T-helper 2 cell treated with Interferon-gamma antibody and Interleukin-4, amounts not matched to agents 5 μg/mL and 100 μg/mL, for 36 hours (primary cell): ENCODE data around the gene DPP6.

Experiments used
- DNase-seq: peaks from one replicate; pipeline ENCODE4 v3.0.0; 2021; ENCODE audit warnings: low spot score
- H3K27ac Mint-ChIP-seq: one replicate; pipeline ENCODE4 v1.8.0; 2021; ENCODE audit warnings: mild to moderate bottlenecking, mixed read lengths
- H3K27me3 Mint-ChIP-seq: one replicate; pipeline ENCODE4 v1.8.0; 2021; ENCODE audit warnings: low read depth, mixed read lengths
- H3K36me3 Mint-ChIP-seq: one replicate; pipeline ENCODE4 v1.8.0; 2021; ENCODE audit warnings: low read depth, mixed read lengths
- H3K4me1 Mint-ChIP-seq: one replicate; pipeline ENCODE4 v1.8.0; 2021; ENCODE audit warnings: low read depth, mixed read lengths
- H3K4me3 Mint-ChIP-seq: one replicate; pipeline ENCODE4 v1.8.0; 2022; ENCODE audit warnings: mild to moderate bottlenecking, moderate library complexity, mixed read lengths
- H3K9me3 Mint-ChIP-seq: one replicate; pipeline ENCODE4 v1.8.0; 2021; ENCODE audit warnings: mixed read lengths

DPP6 gene

GRCh38 chr7:154892459-154892858, 840.3 kb downstream of the DPP6 start:
- no peak for DNase-seq
- peaks cover 4% of the 10 kb centered on the region for H3K27me3 Mint-ChIP-seq
- H3K4me1 Mint-ChIP-seq: no peaks in the 10 kb centered on the region
- no peaks in the 10 kb centered on the region for H3K9me3 Mint-ChIP-seq
- no peak overlapping the region for H3K4me3 Mint-ChIP-seq
- H3K27ac Mint-ChIP-seq: no peak overlapping the region
- no peaks in the 10 kb centered on the region for H3K36me3 Mint-ChIP-seq

GRCh38 chr7:154896076-154896475, 843.9 kb downstream of the DPP6 start:
- no peak overlapping the region for H3K4me3 Mint-ChIP-seq
- no peak overlapping the region for H3K27ac Mint-ChIP-seq
- no peaks in the 10 kb centered on the region for H3K9me3 Mint-ChIP-seq
- DNase-seq: no peak
- H3K27me3 Mint-ChIP-seq: peaks cover 4% of the 10 kb centered on the region
- no peaks in the 10 kb centered on the region for H3K4me1 Mint-ChIP-seq
- H3K36me3 Mint-ChIP-seq: no peaks in the 10 kb centered on the region

GRCh38 chr7:154898973-154899855, 847.0 kb downstream of the DPP6 start:
- no peaks in the 10 kb centered on the region for H3K9me3 Mint-ChIP-seq
- H3K27me3 Mint-ChIP-seq: peaks cover 4% of the 10 kb centered on the region
- no peaks in the 10 kb centered on the region for H3K4me1 Mint-ChIP-seq
- H3K36me3 Mint-ChIP-seq: no peaks in the 10 kb centered on the region
- no peak overlapping the region for H3K27ac Mint-ChIP-seq
- DNase-seq: no peak
- H3K4me3 Mint-ChIP-seq: no peak overlapping the region

- no peak for DNase-seq
- peaks cover 4% of the 10 kb centered on the region for H3K27me3 Mint-ChIP-seq
- H3K27ac Mint-ChIP-seq: no peak overlapping the region
- H3K4me3 Mint-ChIP-seq: no peak overlapping the region
- H3K9me3 Mint-ChIP-seq: no peaks in the 10 kb centered on the region
- no peaks in the 10 kb centered on the region for H3K36me3 Mint-ChIP-seq
- H3K4me1 Mint-ChIP-seq: no peaks in the 10 kb centered on the region
Observed at GRCh38 chr7:154899862-154900261, 847.7 kb downstream of the DPP6 start.

- H3K36me3 Mint-ChIP-seq: no peaks in the 10 kb centered on the region
- no peaks in the 10 kb centered on the region for H3K9me3 Mint-ChIP-seq
- no peak overlapping the region for H3K27ac Mint-ChIP-seq
- no peaks in the 10 kb centered on the region for H3K27me3 Mint-ChIP-seq
- H3K4me3 Mint-ChIP-seq: no peak overlapping the region
- DNase-seq: no peak
- H3K4me1 Mint-ChIP-seq: no peaks in the 10 kb centered on the region
Observed at GRCh38 chr7:154902600-154903082, 850.4 kb downstream of the DPP6 start.

- Mint-ChIP-seq H3K4me3 (no peak overlapping the region), H3K36me3 (no peaks in the 10 kb centered on the region), H3K4me1 (no peaks in the 10 kb centered on the region), H3K27ac (no peak overlapping the region), H3K27me3 (no peaks in the 10 kb centered on the region), H3K9me3 (no peaks in the 10 kb centered on the region)
- DNase-seq: no peak
Observed at GRCh38 chr7:154903083-154903731, 851.0 kb downstream of the DPP6 start.

GRCh38 chr7:154905146-154905545, 852.9 kb downstream of the DPP6 start:
- no peaks in the 10 kb centered on the region for H3K4me1 Mint-ChIP-seq
- H3K9me3 Mint-ChIP-seq: no peaks in the 10 kb centered on the region
- no peak for DNase-seq
- H3K27me3 Mint-ChIP-seq: no peaks in the 10 kb centered on the region
- H3K4me3 Mint-ChIP-seq: no peak overlapping the region
- no peak overlapping the region for H3K27ac Mint-ChIP-seq
- H3K36me3 Mint-ChIP-seq: no peaks in the 10 kb centered on the region

GRCh38 chr7:154905615-154906014, 853.4 kb downstream of the DPP6 start:
- H3K36me3 Mint-ChIP-seq: no peaks in the 10 kb centered on the region
- no peak overlapping the region for H3K27ac Mint-ChIP-seq
- H3K4me1 Mint-ChIP-seq: no peaks in the 10 kb centered on the region
- no peaks in the 10 kb centered on the region for H3K27me3 Mint-ChIP-seq
- H3K9me3 Mint-ChIP-seq: no peaks in the 10 kb centered on the region
- DNase-seq: no peak
- H3K4me3 Mint-ChIP-seq: no peak overlapping the region

GRCh38 chr7:154906201-154906600, 854.0 kb downstream of the DPP6 start:
- Mint-ChIP-seq H3K27me3 (no peaks in the 10 kb centered on the region), H3K4me3 (no peak overlapping the region), H3K9me3 (no peaks in the 10 kb centered on the region), H3K27ac (no peak overlapping the region), H3K36me3 (no peaks in the 10 kb centered on the region), H3K4me1 (no peaks in the 10 kb centered on the region)
- no peak for DNase-seq

GRCh38 chr7:154906736-154907355, 854.6 kb downstream of the DPP6 start:
- Mint-ChIP-seq H3K4me1 (no peaks in the 10 kb centered on the region), H3K27me3 (no peaks in the 10 kb centered on the region), H3K27ac (no peak overlapping the region), H3K9me3 (no peaks in the 10 kb centered on the region), H3K4me3 (no peak overlapping the region), H3K36me3 (no peaks in the 10 kb centered on the region)
- no peak for DNase-seq

GRCh38 chr7:154907651-154908620, 855.7 kb downstream of the DPP6 start:
- Mint-ChIP-seq H3K9me3 (no peaks in the 10 kb centered on the region), H3K4me1 (no peaks in the 10 kb centered on the region), H3K36me3 (no peaks in the 10 kb centered on the region), H3K27ac (no peak overlapping the region), H3K27me3 (no peaks in the 10 kb centered on the region), H3K4me3 (peak overlapping the region; percentile 4)
- no peak for DNase-seq

GRCh38 chr7:154909241-154910105, 857.3 kb downstream of the DPP6 start:
- H3K9me3 Mint-ChIP-seq: no peaks in the 10 kb centered on the region
- H3K4me3 Mint-ChIP-seq: no peak overlapping the region
- peaks cover 4% of the 10 kb centered on the region for H3K4me1 Mint-ChIP-seq
- H3K27ac Mint-ChIP-seq: no peak overlapping the region
- no peak for DNase-seq
- peaks cover 3% of the 10 kb centered on the region for H3K27me3 Mint-ChIP-seq
- no peaks in the 10 kb centered on the region for H3K36me3 Mint-ChIP-seq

GRCh38 chr7:154910125-154910524, 857.9 kb downstream of the DPP6 start:
- Mint-ChIP-seq H3K27me3 (peaks cover 5% of the 10 kb centered on the region), H3K36me3 (no peaks in the 10 kb centered on the region), H3K27ac (no peak overlapping the region)

More at GRCh38 chr7:154910125-154910524, 857.9 kb downstream of the DPP6 start:
- Mint-ChIP-seq H3K4me1 (peaks cover 4% of the 10 kb centered on the region), H3K9me3 (no peaks in the 10 kb centered on the region), H3K4me3 (no peak overlapping the region)
- no peak for DNase-seq
